ENCODE measurements around the gene SRSF2. TPM values are rescaled to one million over a fixed set of nuclear protein-coding genes. Genes with fewer than 3 reads are reported as not detected.

The SRSF2 gene
- total and polyA plus RNA-seq, 8 donors: 41.6 to 144 (median 69.9) TPM

- intact Hi-C loops (cut with DNase I): no loop called here
- no peak for TF ChIP-seq CTCF (IDR thresholded peaks at IDR 0.05)
- Histone ChIP-seq H3K4me1 (no peaks in the 10 kb centered on the region), H3K9me3 (no peaks in the 10 kb centered on the region), H3K36me3 (no peaks in the 10 kb centered on the region), H3K27ac (peak overlapping the region in 1 of 4 donors; percentile 19), H3K27me3 (no peaks in the 10 kb centered on the region), H3K4me3 (no peak overlapping the region)
- WGBS, 2 donors: 80 to 86% methylated on average over 16 of the region's 16 CpGs
- peak in 2 of 4 donors; percentile 7 to 33 for ATAC-seq
- FAIRE-seq: no peak
- peak in 1 of 6 donors; percentile 8 for DNase-seq
These were observed 41.9 kb downstream of the SRSF2 start for GRCh38 chr17:76695059-76695831.

GRCh38 chr17:76691379-76692191 lies 45.5 kb downstream of the SRSF2 start:
- H3K4me3 ChIP-seq: no peak overlapping the region
- H3K4me1 ChIP-seq: peaks cover 0 to 6% (median 0%) of the 10 kb centered on the region in 3 donors
- DNase-seq (peak in 1 of 6 donors; percentile 34), ATAC-seq (peak in 1 of 4 donors; percentile 35), FAIRE-seq (no peak)
- no peak for TF ChIP-seq CTCF (IDR thresholded peaks at IDR 0.05)
- H3K36me3 ChIP-seq: no peaks in the 10 kb centered on the region
- WGBS, 2 donors: 86 to 91% methylated on average over 14 of the region's 14 CpGs
- peak overlapping the region in 1 of 4 donors; percentile 28 for H3K27ac ChIP-seq
- no peaks in the 10 kb centered on the region for H3K27me3 ChIP-seq
- no peaks in the 10 kb centered on the region for H3K9me3 ChIP-seq
- intact Hi-C loops (cut with DNase I): no loop called here

GRCh38 chr17:76690596-76691280 lies 46.4 kb downstream of the SRSF2 start:
- H3K27ac ChIP-seq: peak overlapping the region in 1 of 4 donors; percentile 28
- no peak for TF ChIP-seq CTCF (IDR thresholded peaks at IDR 0.05)
- ATAC-seq (no peak), FAIRE-seq (no peak), DNase-seq (peak in 1 of 6 donors; percentile 21)
- WGBS, 2 donors: 83 to 85% methylated on average over 13 of the region's 13 CpGs
- H3K27me3 ChIP-seq: no peaks in the 10 kb centered on the region
- intact Hi-C loops (cut with DNase I): no loop called here
- H3K9me3 ChIP-seq: no peaks in the 10 kb centered on the region
- H3K4me1 ChIP-seq: peaks cover 0 to 6% (median 0%) of the 10 kb centered on the region in 3 donors
- H3K36me3 ChIP-seq: no peaks in the 10 kb centered on the region
- no peak overlapping the region for H3K4me3 ChIP-seq

- no peak for ATAC-seq
- FAIRE-seq: no peak
- intact Hi-C loops (cut with DNase I): no loop called here
- H3K27me3 ChIP-seq: no peaks in the 10 kb centered on the region
- 86 to 87% methylated on average over 11 of the region's 11 CpGs for WGBS, 2 donors
- H3K9me3 ChIP-seq: no peaks in the 10 kb centered on the region
- DNase-seq: no peak
- H3K4me3 ChIP-seq: no peak overlapping the region
- peaks cover 0 to 6% (median 0%) of the 10 kb centered on the region in 3 donors for H3K4me1 ChIP-seq
- no peaks in the 10 kb centered on the region for H3K36me3 ChIP-seq
- TF ChIP-seq CTCF (IDR thresholded peaks at IDR 0.05): no peak
- H3K27ac ChIP-seq: no peak overlapping the region
These were observed 47.3 kb downstream of the SRSF2 start for GRCh38 chr17:76689859-76690258.
